Fibroblast of the aortic adventitia (primary cell): ENCODE results near the gene EIF4E3. TPM values are rescaled to one million over a fixed set of nuclear protein-coding genes. Genes with fewer than 3 reads are reported as not detected.
A peak's percentile ranks its signal among the peaks of the same experiment; 100 is the strongest.

Source experiments
- DNase-seq: peaks from one replicate; pipeline ENCODE4 v3.0.0-alpha.2; 2010; ENCODE audit warnings: low read depth
- H3K4me3 ChIP-seq: 2 replicates; pipeline ENCODE4 v1.5.1; 2011; ENCODE audit warnings: low read depth, mild to moderate bottlenecking, control low read depth, low read length, moderate library complexity
- CTCF ChIP-seq: IDR thresholded peaks from 2 replicates; pipeline ENCODE4 v1.5.1; 2011; ENCODE audit warnings: mild to moderate bottlenecking, low read length, control low read depth, inconsistent platforms; ENCODE audit not compliant: insufficient read depth
- total RNA-seq: library from RNA; depleted of rRNA; stranded (reverse); fragments of >200 nt; gene quantifications from 2 replicates; pipeline ENCODE4 v1.2.3, GENCODE V29; 2012; ENCODE audit warnings: low replicate concordance

EIF4E3 gene
- total RNA-seq, result 2.2 and 2.3 TPM in 2 replicates

GRCh38 chr3:71725271-71725991 lies at the start of gene EIF4E3:
EIF4E3 (minus strand) TSS chr3:71725402; CDS start chr3:71725367, 35 bp downstream.
- no peak for DNase-seq
- peak within 1 kb of the TSS; percentile 73 for H3K4me3 ChIP-seq
- no peak for TF ChIP-seq CTCF

GRCh38 chr3:71771884-71772283 lies 46.7 kb upstream of the EIF4E3 start:
- no peak for DNase-seq
- no peak for TF ChIP-seq CTCF
- no peak overlapping the region for H3K4me3 ChIP-seq

GRCh38 chr3:71771126-71771525 lies 45.9 kb upstream of the EIF4E3 start:
- TF ChIP-seq CTCF, result no peak
- no peak overlapping the region for H3K4me3 ChIP-seq
- no peak for DNase-seq

- TF ChIP-seq CTCF, result no peak
- no peak overlapping the region for H3K4me3 ChIP-seq
- no peak for DNase-seq
Observed at GRCh38 chr3:71763426-71763825, 38.2 kb upstream of the EIF4E3 start.

- no peak for TF ChIP-seq CTCF
- H3K4me3 ChIP-seq, result no peak overlapping the region
Observed at GRCh38 chr3:71760140-71760539, 34.9 kb upstream of the EIF4E3 start.

GRCh38 chr3:71759401-71759800 lies 34.2 kb upstream of the EIF4E3 start:
- no peak for DNase-seq
- TF ChIP-seq CTCF, result no peak
- H3K4me3 ChIP-seq, result no peak overlapping the region

More at GRCh38 chr3:71760140-71760539, 34.9 kb upstream of the EIF4E3 start:
- no peak for DNase-seq

GRCh38 chr3:71758091-71758490 lies 32.9 kb upstream of the EIF4E3 start:
- DNase-seq, result no peak
- TF ChIP-seq CTCF, result no peak

More at GRCh38 chr3:71758091-71758490, 32.9 kb upstream of the EIF4E3 start:
- H3K4me3 ChIP-seq, result no peak overlapping the region
